ENCODE measurements around the gene EPM2AIP1. TPM values are rescaled to one million over a fixed set of nuclear protein-coding genes. Genes with fewer than 3 reads are reported as not detected.

EPM2AIP1 gene
- total and polyA plus RNA-seq, 2 of the 8 experiments (the other 6 are each of a cell fraction or from before 2014, with no cell fraction given) = 6.6 to 9.0 TPM

- TF ChIP-seq, protein P1, sequence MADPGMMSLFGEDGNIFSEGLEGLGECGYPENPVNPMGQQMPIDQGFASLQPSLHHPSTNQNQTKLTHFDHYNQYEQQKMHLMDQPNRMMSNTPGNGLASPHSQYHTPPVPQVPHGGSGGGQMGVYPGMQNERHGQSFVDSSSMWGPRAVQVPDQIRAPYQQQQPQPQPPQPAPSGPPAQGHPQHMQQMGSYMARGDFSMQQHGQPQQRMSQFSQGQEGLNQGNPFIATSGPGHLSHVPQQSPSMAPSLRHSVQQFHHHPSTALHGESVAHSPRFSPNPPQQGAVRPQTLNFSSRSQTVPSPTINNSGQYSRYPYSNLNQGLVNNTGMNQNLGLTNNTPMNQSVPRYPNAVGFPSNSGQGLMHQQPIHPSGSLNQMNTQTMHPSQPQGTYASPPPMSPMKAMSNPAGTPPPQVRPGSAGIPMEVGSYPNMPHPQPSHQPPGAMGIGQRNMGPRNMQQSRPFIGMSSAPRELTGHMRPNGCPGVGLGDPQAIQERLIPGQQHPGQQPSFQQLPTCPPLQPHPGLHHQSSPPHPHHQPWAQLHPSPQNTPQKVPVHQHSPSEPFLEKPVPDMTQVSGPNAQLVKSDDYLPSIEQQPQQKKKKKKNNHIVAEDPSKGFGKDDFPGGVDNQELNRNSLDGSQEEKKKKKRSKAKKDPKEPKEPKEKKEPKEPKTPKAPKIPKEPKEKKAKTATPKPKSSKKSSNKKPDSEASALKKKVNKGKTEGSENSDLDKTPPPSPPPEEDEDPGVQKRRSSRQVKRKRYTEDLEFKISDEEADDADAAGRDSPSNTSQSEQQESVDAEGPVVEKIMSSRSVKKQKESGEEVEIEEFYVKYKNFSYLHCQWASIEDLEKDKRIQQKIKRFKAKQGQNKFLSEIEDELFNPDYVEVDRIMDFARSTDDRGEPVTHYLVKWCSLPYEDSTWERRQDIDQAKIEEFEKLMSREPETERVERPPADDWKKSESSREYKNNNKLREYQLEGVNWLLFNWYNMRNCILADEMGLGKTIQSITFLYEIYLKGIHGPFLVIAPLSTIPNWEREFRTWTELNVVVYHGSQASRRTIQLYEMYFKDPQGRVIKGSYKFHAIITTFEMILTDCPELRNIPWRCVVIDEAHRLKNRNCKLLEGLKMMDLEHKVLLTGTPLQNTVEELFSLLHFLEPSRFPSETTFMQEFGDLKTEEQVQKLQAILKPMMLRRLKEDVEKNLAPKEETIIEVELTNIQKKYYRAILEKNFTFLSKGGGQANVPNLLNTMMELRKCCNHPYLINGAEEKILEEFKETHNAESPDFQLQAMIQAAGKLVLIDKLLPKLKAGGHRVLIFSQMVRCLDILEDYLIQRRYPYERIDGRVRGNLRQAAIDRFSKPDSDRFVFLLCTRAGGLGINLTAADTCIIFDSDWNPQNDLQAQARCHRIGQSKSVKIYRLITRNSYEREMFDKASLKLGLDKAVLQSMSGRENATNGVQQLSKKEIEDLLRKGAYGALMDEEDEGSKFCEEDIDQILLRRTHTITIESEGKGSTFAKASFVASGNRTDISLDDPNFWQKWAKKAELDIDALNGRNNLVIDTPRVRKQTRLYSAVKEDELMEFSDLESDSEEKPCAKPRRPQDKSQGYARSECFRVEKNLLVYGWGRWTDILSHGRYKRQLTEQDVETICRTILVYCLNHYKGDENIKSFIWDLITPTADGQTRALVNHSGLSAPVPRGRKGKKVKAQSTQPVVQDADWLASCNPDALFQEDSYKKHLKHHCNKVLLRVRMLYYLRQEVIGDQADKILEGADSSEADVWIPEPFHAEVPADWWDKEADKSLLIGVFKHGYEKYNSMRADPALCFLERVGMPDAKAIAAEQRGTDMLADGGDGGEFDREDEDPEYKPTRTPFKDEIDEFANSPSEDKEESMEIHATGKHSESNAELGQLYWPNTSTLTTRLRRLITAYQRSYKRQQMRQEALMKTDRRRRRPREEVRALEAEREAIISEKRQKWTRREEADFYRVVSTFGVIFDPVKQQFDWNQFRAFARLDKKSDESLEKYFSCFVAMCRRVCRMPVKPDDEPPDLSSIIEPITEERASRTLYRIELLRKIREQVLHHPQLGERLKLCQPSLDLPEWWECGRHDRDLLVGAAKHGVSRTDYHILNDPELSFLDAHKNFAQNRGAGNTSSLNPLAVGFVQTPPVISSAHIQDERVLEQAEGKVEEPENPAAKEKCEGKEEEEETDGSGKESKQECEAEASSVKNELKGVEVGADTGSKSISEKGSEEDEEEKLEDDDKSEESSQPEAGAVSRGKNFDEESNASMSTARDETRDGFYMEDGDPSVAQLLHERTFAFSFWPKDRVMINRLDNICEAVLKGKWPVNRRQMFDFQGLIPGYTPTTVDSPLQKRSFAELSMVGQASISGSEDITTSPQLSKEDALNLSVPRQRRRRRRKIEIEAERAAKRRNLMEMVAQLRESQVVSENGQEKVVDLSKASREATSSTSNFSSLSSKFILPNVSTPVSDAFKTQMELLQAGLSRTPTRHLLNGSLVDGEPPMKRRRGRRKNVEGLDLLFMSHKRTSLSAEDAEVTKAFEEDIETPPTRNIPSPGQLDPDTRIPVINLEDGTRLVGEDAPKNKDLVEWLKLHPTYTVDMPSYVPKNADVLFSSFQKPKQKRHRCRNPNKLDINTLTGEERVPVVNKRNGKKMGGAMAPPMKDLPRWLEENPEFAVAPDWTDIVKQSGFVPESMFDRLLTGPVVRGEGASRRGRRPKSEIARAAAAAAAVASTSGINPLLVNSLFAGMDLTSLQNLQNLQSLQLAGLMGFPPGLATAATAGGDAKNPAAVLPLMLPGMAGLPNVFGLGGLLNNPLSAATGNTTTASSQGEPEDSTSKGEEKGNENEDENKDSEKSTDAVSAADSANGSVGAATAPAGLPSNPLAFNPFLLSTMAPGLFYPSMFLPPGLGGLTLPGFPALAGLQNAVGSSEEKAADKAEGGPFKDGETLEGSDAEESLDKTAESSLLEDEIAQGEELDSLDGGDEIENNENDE (IDR thresholded peaks at IDR 0.05; ENCODE audit: insufficient replicate concordance, low read length) = no peak
- TF ChIP-seq E2F6 (IDR thresholded peaks at IDR 0.05) = no peak
- TF ChIP-seq FOSL1 (IDR thresholded peaks at IDR 0.05; ENCODE audit: insufficient read depth, low read depth, low read length) = no peak
- TF ChIP-seq POLR2A (IDR thresholded peaks at IDR 0.05; ENCODE audit: control extremely low read depth in 1 of 2, low read depth in 2 of 2, low read length in 2 of 2) = no peak
- TF ChIP-seq KDM5A (IDR thresholded peaks at IDR 0.05; ENCODE audit: low read length) = no peak
- TF ChIP-seq SIX5 (IDR thresholded peaks at IDR 0.05; ENCODE audit: low read depth, low read length) = no peak
- TF ChIP-seq, protein P2, sequence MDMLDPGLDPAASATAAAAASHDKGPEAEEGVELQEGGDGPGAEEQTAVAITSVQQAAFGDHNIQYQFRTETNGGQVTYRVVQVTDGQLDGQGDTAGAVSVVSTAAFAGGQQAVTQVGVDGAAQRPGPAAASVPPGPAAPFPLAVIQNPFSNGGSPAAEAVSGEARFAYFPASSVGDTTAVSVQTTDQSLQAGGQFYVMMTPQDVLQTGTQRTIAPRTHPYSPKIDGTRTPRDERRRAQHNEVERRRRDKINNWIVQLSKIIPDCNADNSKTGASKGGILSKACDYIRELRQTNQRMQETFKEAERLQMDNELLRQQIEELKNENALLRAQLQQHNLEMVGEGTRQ (IDR thresholded peaks at IDR 0.05; ENCODE audit: low read length) = no peak
- no peak for TF ChIP-seq BRCA1 (IDR thresholded peaks at IDR 0.05; ENCODE audit: low read depth, low read length)
- no peak for TF ChIP-seq BACH1 (IDR thresholded peaks at IDR 0.05; ENCODE audit: low read length)
- no peak for TF ChIP-seq JUN (IDR thresholded peaks at IDR 0.05; ENCODE audit: low read depth, low read length)
- no peak for TF ChIP-seq SP2 (IDR thresholded peaks at IDR 0.05; ENCODE audit: low read length)
These were observed 24.0 kb upstream of the EPM2AIP1 start (continued) for GRCh38 chr3:37016903-37017302.
